Neural progenitor cell (in vitro differentiated cells): ENCODE results near the gene SH3BGR. TPM values are rescaled to one million over a fixed set of nuclear protein-coding genes. Genes with fewer than 3 reads are reported as not detected.

Experiments used
- DNase-seq: peaks from one replicate; pipeline ENCODE4 v3.0.0-alpha.2; 2016; ENCODE audit warnings: low spot score
- H2AFZ ChIP-seq: fragments of 200-600 bp; sonication (generic); replicated peaks from 2 replicates; pipeline ENCODE4 v1.6.1; 2016; ENCODE audit warnings: antibody characterized with exemption
- H3F3A ChIP-seq: fragments of 200-600 bp; sonication (generic); 2 replicates; pipeline ENCODE4 v1.6.1; 2016; ENCODE audit warnings: antibody characterized with exemption, low read depth
- H3K27ac ChIP-seq: fragments of 200-600 bp; sonication (generic); 2 replicates; pipeline ENCODE4 v1.5.1; 2016; ENCODE audit warnings: mild to moderate bottlenecking
- H3K27me3 ChIP-seq: fragments of 200-600 bp; sonication (generic); 2 replicates; pipeline ENCODE4 v1.6.1; 2016; ENCODE audit warnings: mild to moderate bottlenecking, moderate library complexity
- H3K36me3 ChIP-seq: fragments of 200-600 bp; sonication (generic); 2 replicates; pipeline ENCODE4 v1.5.1; 2016
- H3K4me1 ChIP-seq: fragments of 200-600 bp; sonication (generic); 2 replicates; pipeline ENCODE4 v1.6.1; 2016; ENCODE audit warnings: mixed run types
- H3K4me2 ChIP-seq: fragments of 200-600 bp; sonication (generic); 2 replicates; pipeline ENCODE4 v1.6.1; 2016
- H3K4me3 ChIP-seq: fragments of 200-600 bp; sonication (generic); 2 replicates; pipeline ENCODE4 v1.5.1; 2016
- H3K79me2 ChIP-seq: fragments of 200-600 bp; sonication (generic); 2 replicates; pipeline ENCODE4 v1.6.1; 2016; ENCODE audit warnings: low read depth
- H3K9ac ChIP-seq: fragments of 200-600 bp; sonication (generic); 2 replicates; pipeline ENCODE4 v1.6.1; 2016
- H3K9me3 ChIP-seq: fragments of 200-600 bp; sonication (generic); 2 replicates; pipeline ENCODE4 v1.5.1; 2016; ENCODE audit warnings: low read depth
- H4K20me1 ChIP-seq: fragments of 200-600 bp; sonication (generic); 2 replicates; pipeline ENCODE4 v1.6.1; 2016; ENCODE audit warnings: low read depth
- H3K27ac Mint-ChIP-seq: 3 replicates; pipeline ENCODE4 v1.8.0; 2021; ENCODE audit warnings: mixed read lengths
- H3K27me3 Mint-ChIP-seq: 2 replicates; pipeline ENCODE4 v1.8.0; 2022; ENCODE audit warnings: low read depth, mild to moderate bottlenecking, inconsistent platforms, moderate library complexity, mixed read lengths; ENCODE audit not compliant: insufficient read depth
- H3K36me3 Mint-ChIP-seq: 3 replicates; pipeline ENCODE4 v1.8.0; 2021; ENCODE audit warnings: mixed read lengths
- H3K4me1 Mint-ChIP-seq: 3 replicates; pipeline ENCODE4 v1.8.0; 2021; ENCODE audit warnings: mixed read lengths
- H3K4me3 Mint-ChIP-seq: 3 replicates; pipeline ENCODE4 v1.8.0; 2021; ENCODE audit warnings: mild to moderate bottlenecking, moderate library complexity, mixed read lengths
- H3K9me3 Mint-ChIP-seq: 3 replicates; pipeline ENCODE4 v1.8.0; 2020; ENCODE audit warnings: mixed read lengths
- EZH2 ChIP-seq: fragments of 200-600 bp; sonication (generic); IDR thresholded peaks from 2 replicates; pipeline ENCODE4 v1.6.1; 2017; ENCODE audit warnings: antibody characterized with exemption, mild to moderate bottlenecking, moderate library complexity
- EZH2phosphoT487 ChIP-seq: fragments of 200-600 bp; sonication (generic); IDR thresholded peaks from 2 replicates; pipeline ENCODE4 v1.6.1; 2017; ENCODE audit warnings: antibody characterized with exemption
- total RNA-seq: library from RNA; depleted of rRNA; stranded (reverse); fragments of >200 nt; gene quantifications from 2 replicates; pipeline ENCODE4 v1.2.3, GENCODE V29; 2015; ENCODE audit warnings: low replicate concordance
- TF ChIP-seq, protein P1 (sequence below): fragments of 200-600 bp; sonication (generic); IDR thresholded peaks from 2 replicates; pipeline ENCODE4 v1.5.1; 2017; ENCODE audit warnings: antibody characterized with exemption, mild to moderate bottlenecking

The SH3BGR gene
- total RNA-seq, 1 donor from 2014 or later, result 12.2 TPM

DNA sequence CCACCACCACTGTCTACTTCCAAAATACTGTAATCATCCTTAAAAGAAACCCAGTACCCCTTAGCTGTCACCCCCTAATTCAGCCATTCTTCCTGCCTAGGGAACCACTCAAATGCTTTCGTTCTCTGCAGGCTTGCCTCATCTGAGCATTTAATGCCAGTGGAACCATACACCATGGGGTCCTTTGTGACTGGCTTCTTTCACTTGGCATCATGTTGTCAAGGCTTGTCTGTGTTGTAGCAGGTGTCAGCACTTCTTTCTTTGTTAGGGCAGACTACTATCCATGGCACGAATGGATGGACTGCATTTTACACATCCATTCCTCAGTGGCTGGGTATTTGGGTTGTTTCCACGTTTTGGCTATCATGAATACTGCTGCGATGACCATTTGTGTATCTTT is 28.5 kb downstream of the SH3BGR start:
- Histone ChIP-seq H3K9me3 (no peaks in the 10 kb centered on the region), H3K4me1 (peaks cover 17% of the 10 kb centered on the region), H3K79me2 (no peaks in the 10 kb centered on the region), H3K27ac (no peak overlapping the region), H3K27me3 (no peaks in the 10 kb centered on the region), H3K9ac (no peak overlapping the region), H4K20me1 (no peaks in the 10 kb centered on the region), H2AFZ (no peak overlapping the region), H3K36me3 (no peaks in the 10 kb centered on the region), H3K4me3 (no peak overlapping the region), H3F3A (no peaks in the 10 kb centered on the region), H3K4me2 (peak overlapping the region; percentile 37)
- H3K9me3 Mint-ChIP-seq, result no peaks in the 10 kb centered on the region
- peaks cover 2% of the 10 kb centered on the region for H3K4me1 Mint-ChIP-seq
- H3K36me3 Mint-ChIP-seq, result no peaks in the 10 kb centered on the region
- DNase-seq, result peak; percentile 39
- H3K27ac Mint-ChIP-seq, result no peak overlapping the region
- no peaks in the 10 kb centered on the region for H3K27me3 Mint-ChIP-seq
- TF ChIP-seq EZH2 (no peak), EZH2phosphoT487 (no peak)
- TF ChIP-seq, protein P1, sequence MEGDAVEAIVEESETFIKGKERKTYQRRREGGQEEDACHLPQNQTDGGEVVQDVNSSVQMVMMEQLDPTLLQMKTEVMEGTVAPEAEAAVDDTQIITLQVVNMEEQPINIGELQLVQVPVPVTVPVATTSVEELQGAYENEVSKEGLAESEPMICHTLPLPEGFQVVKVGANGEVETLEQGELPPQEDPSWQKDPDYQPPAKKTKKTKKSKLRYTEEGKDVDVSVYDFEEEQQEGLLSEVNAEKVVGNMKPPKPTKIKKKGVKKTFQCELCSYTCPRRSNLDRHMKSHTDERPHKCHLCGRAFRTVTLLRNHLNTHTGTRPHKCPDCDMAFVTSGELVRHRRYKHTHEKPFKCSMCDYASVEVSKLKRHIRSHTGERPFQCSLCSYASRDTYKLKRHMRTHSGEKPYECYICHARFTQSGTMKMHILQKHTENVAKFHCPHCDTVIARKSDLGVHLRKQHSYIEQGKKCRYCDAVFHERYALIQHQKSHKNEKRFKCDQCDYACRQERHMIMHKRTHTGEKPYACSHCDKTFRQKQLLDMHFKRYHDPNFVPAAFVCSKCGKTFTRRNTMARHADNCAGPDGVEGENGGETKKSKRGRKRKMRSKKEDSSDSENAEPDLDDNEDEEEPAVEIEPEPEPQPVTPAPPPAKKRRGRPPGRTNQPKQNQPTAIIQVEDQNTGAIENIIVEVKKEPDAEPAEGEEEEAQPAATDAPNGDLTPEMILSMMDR, result no peak
- no peak overlapping the region for H3K4me3 Mint-ChIP-seq

DNA sequence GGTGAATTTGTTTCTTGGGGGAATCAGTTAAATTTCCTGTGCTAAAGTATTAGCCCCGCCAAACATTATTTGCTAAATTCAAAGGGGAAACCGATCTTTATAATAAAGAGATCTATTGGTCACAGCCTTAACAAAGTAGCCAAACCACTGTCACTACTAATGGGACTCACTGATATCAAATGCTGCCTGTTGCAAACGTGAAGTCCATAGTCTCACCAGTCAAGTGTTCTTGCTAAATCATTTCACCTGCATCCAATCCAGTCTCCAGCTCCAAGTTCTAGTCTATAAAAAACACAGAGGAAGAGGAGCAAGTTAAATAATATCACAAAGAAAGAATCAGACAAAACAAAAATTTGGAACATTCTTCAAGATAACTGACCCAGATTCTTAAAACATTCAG is 30.1 kb downstream of the SH3BGR start:
- H3K4me2 ChIP-seq, result no peak overlapping the region
- no peak overlapping the region for H2AFZ ChIP-seq
- H4K20me1 ChIP-seq, result no peaks in the 10 kb centered on the region
- no peak overlapping the region for H3K27ac Mint-ChIP-seq
- TF ChIP-seq EZH2 (no peak), EZH2phosphoT487 (no peak)
- TF ChIP-seq, protein P1, result no peak
- H3K9me3 ChIP-seq, result no peaks in the 10 kb centered on the region
- H3K27ac ChIP-seq, result no peak overlapping the region
- H3K4me3 ChIP-seq, result no peak overlapping the region
- H3K36me3 Mint-ChIP-seq, result no peaks in the 10 kb centered on the region
- H3K27me3 Mint-ChIP-seq, result no peaks in the 10 kb centered on the region
- peaks cover 15% of the 10 kb centered on the region for H3K4me1 ChIP-seq
- H3K36me3 ChIP-seq, result no peaks in the 10 kb centered on the region
- H3K79me2 ChIP-seq, result no peaks in the 10 kb centered on the region
- H3F3A ChIP-seq, result no peaks in the 10 kb centered on the region
- H3K4me3 Mint-ChIP-seq, result no peak overlapping the region
- no peak for DNase-seq
- no peaks in the 10 kb centered on the region for H3K27me3 ChIP-seq
- H3K4me1 Mint-ChIP-seq, result no peaks in the 10 kb centered on the region
- H3K9me3 Mint-ChIP-seq, result no peaks in the 10 kb centered on the region
- no peak overlapping the region for H3K9ac ChIP-seq

DNA sequence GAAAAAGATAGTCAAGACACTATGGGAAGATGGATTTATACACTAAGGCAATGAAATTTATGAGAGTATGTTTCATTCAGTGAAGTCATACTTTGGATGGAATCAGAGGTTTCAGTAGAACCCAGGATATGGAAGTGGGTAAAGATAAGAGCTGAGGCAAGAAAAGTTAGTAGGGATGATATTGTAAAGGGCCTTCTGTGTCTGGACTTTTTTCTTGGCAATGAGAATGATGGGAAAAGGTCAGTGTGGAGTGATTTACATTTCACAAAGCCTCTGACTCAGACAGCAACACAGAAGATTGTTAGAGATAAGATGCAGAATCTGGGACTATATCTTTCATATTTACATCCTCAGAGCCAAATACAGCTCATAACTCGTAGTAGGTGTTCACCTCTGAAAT is 32.1 kb downstream of the SH3BGR start:
- no peaks in the 10 kb centered on the region for H3K27me3 ChIP-seq
- no peaks in the 10 kb centered on the region for H3K36me3 Mint-ChIP-seq
- H3K36me3 ChIP-seq, result no peaks in the 10 kb centered on the region
- no peak overlapping the region for H3K27ac ChIP-seq
- H3K4me3 ChIP-seq, result no peak overlapping the region
- H3K4me1 ChIP-seq, result peaks cover 15% of the 10 kb centered on the region
- no peak overlapping the region for H3K4me3 Mint-ChIP-seq
- no peaks in the 10 kb centered on the region for H3K79me2 ChIP-seq
- no peaks in the 10 kb centered on the region for H3F3A ChIP-seq
- no peaks in the 10 kb centered on the region for H3K4me1 Mint-ChIP-seq
- DNase-seq, result no peak
- no peaks in the 10 kb centered on the region for H3K27me3 Mint-ChIP-seq
- H4K20me1 ChIP-seq, result no peaks in the 10 kb centered on the region
- H3K9me3 Mint-ChIP-seq, result no peaks in the 10 kb centered on the region
- H2AFZ ChIP-seq, result no peak overlapping the region
- H3K9ac ChIP-seq, result no peak overlapping the region
- H3K27ac Mint-ChIP-seq, result no peak overlapping the region
- TF ChIP-seq EZH2phosphoT487 (no peak), EZH2 (no peak)
- TF ChIP-seq, protein P1, result no peak
- no peak overlapping the region for H3K4me2 ChIP-seq
- H3K9me3 ChIP-seq, result no peaks in the 10 kb centered on the region
